ENCODE measurements around the gene FLOT1. TPM values are rescaled to one million over a fixed set of nuclear protein-coding genes. Genes with fewer than 3 reads are reported as not detected.

Gene FLOT1
- total RNA-seq, 1 experiment from 2014 or later = 116 TPM

DNA sequence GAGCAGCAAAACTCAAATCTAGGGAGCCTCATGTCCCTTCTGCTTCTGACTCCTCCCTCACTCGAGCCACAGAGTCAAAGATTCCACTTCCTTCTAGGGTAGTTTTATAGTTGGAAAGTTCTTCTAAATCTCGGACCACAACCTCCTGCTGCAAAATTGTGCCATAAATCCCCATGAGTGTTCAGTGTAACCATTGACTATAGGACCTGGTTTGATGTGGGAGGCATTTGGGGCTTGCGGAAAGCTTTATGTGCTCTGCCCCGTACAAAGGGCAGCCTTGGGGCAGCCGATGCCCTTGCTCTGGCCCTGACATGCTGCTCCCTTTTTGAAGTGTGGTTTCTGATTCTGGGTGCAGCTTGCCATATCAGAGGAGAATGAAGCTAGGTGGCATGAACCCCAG lies 45.5 kb upstream of the FLOT1 start:
- CTCF ChIA-PET = no interaction called here

DNA sequence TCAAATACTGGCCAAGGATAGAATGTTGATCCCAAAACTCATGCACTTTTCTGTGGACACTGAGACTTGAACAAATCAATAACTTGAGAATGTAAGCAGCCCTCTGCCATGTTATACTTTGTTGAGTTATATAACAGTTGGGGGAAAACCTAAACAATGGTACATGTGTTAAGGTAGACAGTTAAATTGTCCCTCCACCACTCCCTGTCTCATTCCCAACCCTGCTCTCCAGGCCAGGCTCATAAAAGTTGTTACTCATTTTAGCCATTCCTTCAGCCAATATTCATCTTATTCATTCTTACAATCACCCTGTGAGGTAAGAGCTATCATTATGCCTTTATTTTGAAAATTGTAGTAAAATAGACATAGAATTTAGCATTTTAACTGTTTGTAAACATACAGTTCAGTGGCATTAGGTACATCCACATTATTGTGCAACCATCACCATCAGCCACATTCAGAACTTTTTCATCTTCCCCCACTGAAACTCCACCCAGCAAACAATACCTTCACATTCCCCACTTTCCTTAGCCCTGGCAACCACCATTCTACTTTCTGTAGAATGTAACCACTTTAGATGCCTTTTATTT lies 40.0 kb upstream of the FLOT1 start:
- ChIA-PET CTCF (interaction anchor here (0.5 to 1.3 kb wide), 2 partner anchors 54 to 241 kb away, joined by 3 to 4 read pairs; no protein-coding TSS in a partner anchor), POLR2A (ENCODE audit: low non-redundant PET) (interaction anchor here (0.6 to 0.8 kb wide), 2 partner anchors 22 to 165 kb away, joined by 3 to 4 read pairs; partner anchors contain the start of gene PPP1R10)
- intact Hi-C loops (cut with micrococcal nuclease; ENCODE audit: unreplicated experiment) = no loop called here
- Histone ChIP-seq H3K36me3 (ENCODE audit: insufficient read depth, low read length, poor library complexity, severe bottlenecking) (no peaks in the 10 kb centered on the region), H3K9me3 (ENCODE audit: low read depth, low read length, poor library complexity, severe bottlenecking) (no peaks in the 10 kb centered on the region), H3K27me3 (replicated peaks; ENCODE audit: insufficient read depth, low read depth, low read length, poor library complexity) (no peaks in the 10 kb centered on the region), H3K4me3 (ENCODE audit: low read depth, low read length, poor library complexity, severe bottlenecking) (no peak overlapping the region), H3K4me1 (ENCODE audit: insufficient read depth, low read length, poor library complexity, severe bottlenecking) (peaks cover 44% of the 10 kb centered on the region), H3K27ac (ENCODE audit: low read depth, low read length, poor library complexity, severe bottlenecking) (peak overlapping the region; percentile 89)
- BruUV-seq (replicated peaks) = TSS peak; percentile 93
- TF ChIP-seq, protein P1, sequence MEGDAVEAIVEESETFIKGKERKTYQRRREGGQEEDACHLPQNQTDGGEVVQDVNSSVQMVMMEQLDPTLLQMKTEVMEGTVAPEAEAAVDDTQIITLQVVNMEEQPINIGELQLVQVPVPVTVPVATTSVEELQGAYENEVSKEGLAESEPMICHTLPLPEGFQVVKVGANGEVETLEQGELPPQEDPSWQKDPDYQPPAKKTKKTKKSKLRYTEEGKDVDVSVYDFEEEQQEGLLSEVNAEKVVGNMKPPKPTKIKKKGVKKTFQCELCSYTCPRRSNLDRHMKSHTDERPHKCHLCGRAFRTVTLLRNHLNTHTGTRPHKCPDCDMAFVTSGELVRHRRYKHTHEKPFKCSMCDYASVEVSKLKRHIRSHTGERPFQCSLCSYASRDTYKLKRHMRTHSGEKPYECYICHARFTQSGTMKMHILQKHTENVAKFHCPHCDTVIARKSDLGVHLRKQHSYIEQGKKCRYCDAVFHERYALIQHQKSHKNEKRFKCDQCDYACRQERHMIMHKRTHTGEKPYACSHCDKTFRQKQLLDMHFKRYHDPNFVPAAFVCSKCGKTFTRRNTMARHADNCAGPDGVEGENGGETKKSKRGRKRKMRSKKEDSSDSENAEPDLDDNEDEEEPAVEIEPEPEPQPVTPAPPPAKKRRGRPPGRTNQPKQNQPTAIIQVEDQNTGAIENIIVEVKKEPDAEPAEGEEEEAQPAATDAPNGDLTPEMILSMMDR (conservative IDR thresholded peaks at IDR 0.05; ENCODE audit: low read depth, low read length) = no peak
- TF ChIP-seq EZH2 (IDR thresholded peaks at IDR 0.05; ENCODE audit: borderline replicate concordance, low read depth, low read length, poor library complexity, severe bottlenecking) = no peak
- no peak for DNase-seq (ENCODE audit: low spot score)

More for the DNA sequence above, 45.5 kb upstream of the FLOT1 start:
- BruUV-seq (replicated peaks) = no TSS peak
- no peak overlapping the region for H3K27ac ChIP-seq (ENCODE audit: low read depth, low read length, poor library complexity, severe bottlenecking)
- H3K4me3 ChIP-seq (ENCODE audit: low read depth, low read length, poor library complexity, severe bottlenecking) = no peak overlapping the region
- no peaks in the 10 kb centered on the region for H3K36me3 ChIP-seq (ENCODE audit: insufficient read depth, low read length, poor library complexity, severe bottlenecking)
- intact Hi-C loops (cut with micrococcal nuclease; ENCODE audit: unreplicated experiment) = no loop called here
- no peaks in the 10 kb centered on the region for H3K9me3 ChIP-seq (ENCODE audit: low read depth, low read length, poor library complexity, severe bottlenecking)
- POLR2A ChIA-PET (ENCODE audit: low non-redundant PET) = no interaction called here
- peaks cover under 1% of the 10 kb centered on the region for H3K4me1 ChIP-seq (ENCODE audit: insufficient read depth, low read length, poor library complexity, severe bottlenecking)
- no peaks in the 10 kb centered on the region for H3K27me3 ChIP-seq (replicated peaks; ENCODE audit: insufficient read depth, low read depth, low read length, poor library complexity)
- no peak for DNase-seq (ENCODE audit: low spot score)
- TF ChIP-seq, protein P1 (conservative IDR thresholded peaks at IDR 0.05; ENCODE audit: low read depth, low read length) = no peak
- no peak for TF ChIP-seq EZH2 (IDR thresholded peaks at IDR 0.05; ENCODE audit: borderline replicate concordance, low read depth, low read length, poor library complexity, severe bottlenecking)

DNA sequence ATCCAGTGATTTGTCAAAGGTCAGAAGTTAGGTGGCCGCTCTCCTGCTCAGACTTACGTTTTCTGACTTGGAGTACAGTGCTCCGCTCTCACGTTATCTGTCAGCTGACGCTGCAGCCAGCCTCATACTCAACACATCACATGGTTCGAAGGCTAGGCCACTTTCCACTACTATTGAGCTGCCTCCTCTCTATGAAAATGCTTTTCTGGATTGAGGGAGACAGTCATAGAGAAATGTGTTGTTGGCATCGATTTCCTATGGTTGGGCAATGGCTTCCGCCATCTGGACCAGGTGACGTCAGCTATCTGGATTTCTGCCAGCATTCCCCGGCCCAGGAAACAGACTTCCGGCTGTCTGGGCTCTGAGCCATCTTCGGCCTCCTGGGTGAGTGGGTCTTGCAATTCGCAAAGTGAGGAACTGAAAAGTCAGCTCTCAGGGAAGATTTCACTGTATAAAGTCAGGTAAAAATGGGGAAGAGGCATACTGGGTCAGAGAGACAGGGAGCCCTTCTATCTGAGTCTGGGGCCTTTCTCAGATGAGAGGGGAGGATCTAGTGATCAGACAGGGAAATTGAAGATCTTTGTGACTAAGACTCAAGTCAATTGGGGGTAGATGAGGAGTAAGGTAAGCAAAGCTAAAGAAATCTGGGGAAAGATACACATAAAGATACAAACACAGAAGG lies 39.4 kb upstream of the FLOT1 start:
- H3K27ac ChIP-seq (ENCODE audit: low read depth, low read length, poor library complexity, severe bottlenecking) = peak overlapping the region; percentile 89
- no peak for TF ChIP-seq EZH2 (IDR thresholded peaks at IDR 0.05; ENCODE audit: borderline replicate concordance, low read depth, low read length, poor library complexity, severe bottlenecking)
- TF ChIP-seq, protein P1 (conservative IDR thresholded peaks at IDR 0.05; ENCODE audit: low read depth, low read length) = no peak
- intact Hi-C loops (cut with micrococcal nuclease; ENCODE audit: unreplicated experiment) = loop anchor here (2.0 kb wide), 1 partner anchor 37 kb away; the partner anchor contains the start of gene IER3
- no peaks in the 10 kb centered on the region for H3K9me3 ChIP-seq (ENCODE audit: low read depth, low read length, poor library complexity, severe bottlenecking)
- DNase-seq (ENCODE audit: low spot score) = peak; percentile 98
- H3K4me3 ChIP-seq (ENCODE audit: low read depth, low read length, poor library complexity, severe bottlenecking) = peak overlapping the region; percentile 24
- no peaks in the 10 kb centered on the region for H3K27me3 ChIP-seq (replicated peaks; ENCODE audit: insufficient read depth, low read depth, low read length, poor library complexity)
- H3K36me3 ChIP-seq (ENCODE audit: insufficient read depth, low read length, poor library complexity, severe bottlenecking) = no peaks in the 10 kb centered on the region
- POLR2A ChIA-PET (ENCODE audit: low non-redundant PET) = interaction anchor here (0.5 to 0.8 kb wide), 3 partner anchors 21 to 296 kb away, joined by 3 to 4 read pairs (median 4); partner anchors contain the start of gene PPP1R10
- CTCF ChIA-PET = interaction anchor here (0.5 to 1.3 kb wide), 5 partner anchors 47 to 306 kb away, joined by 3 to 4 read pairs (median 3); no protein-coding TSS in a partner anchor
- peaks cover 44% of the 10 kb centered on the region for H3K4me1 ChIP-seq (ENCODE audit: insufficient read depth, low read length, poor library complexity, severe bottlenecking)
- no TSS peak for BruUV-seq (replicated peaks)
